ENCODE measurements around the gene PSG1. TPM values are rescaled to one million over a fixed set of nuclear protein-coding genes. Genes with fewer than 3 reads are reported as not detected.
"Not testable (repeated sequence)": the region's sequence is repeated elsewhere in the genome, so short reads cannot be mapped to it uniquely, and the experiment has no call there.

PSG1 gene
- polyA plus RNA-seq, 12 donors = 0.12 to 1.4 (median 0.26) TPM; not detected in 3

- not testable (repeated sequence) for DNase-seq
Measured at GRCh38 chr19:42821306-42821977, 58.1 kb downstream of the PSG1 start.

GRCh38 chr19:42819960-42820650 lies 59.4 kb downstream of the PSG1 start:
- DNase-seq = not testable (repeated sequence)

- no peak for DNase-seq
Measured at GRCh38 chr19:42816894-42817293, 62.6 kb downstream of the PSG1 start.

Other genes with a start within 250 kb of the PSG1 start
- under 1 TPM in 7 of 12 donors, not detected in 5; 0.09 to 0.99 (median 0.57) TPM for gene PSG3, start 139.2 kb downstream of the PSG1 start, polyA plus RNA-seq (ENCODE audit: insufficient read length in 12 of 12)
- gene PSG8, start 114.0 kb downstream of the PSG1 start, polyA plus RNA-seq (ENCODE audit: insufficient read length in 12 of 12) = under 1 TPM in 3 of 12 donors, not detected in 9; 0.09 to 0.46 (median 0.22) TPM
- under 1 TPM in 6 of 12 donors, not detected in 6; 0.16 to 0.70 (median 0.47) TPM for gene PSG6, start 38.2 kb upstream of the PSG1 start, polyA plus RNA-seq (ENCODE audit: insufficient read length in 12 of 12)
- under 1 TPM in 4 of 12 donors, not detected in 8; 0.11 to 0.78 (median 0.53) TPM for gene PSG7, start 57.5 kb upstream of the PSG1 start, polyA plus RNA-seq (ENCODE audit: insufficient read length in 12 of 12)
- 1 to 10 TPM in 3 of 12 donors, under 1 TPM in 7, not detected in 2; 0.29 to 2.0 (median 0.75) TPM for gene PSG11, start 146.8 kb upstream of the PSG1 start, polyA plus RNA-seq (ENCODE audit: insufficient read length in 12 of 12)
- gene PSG2, start 203.0 kb upstream of the PSG1 start, polyA plus RNA-seq (ENCODE audit: insufficient read length in 12 of 12) = under 1 TPM in 10 of 12 donors, not detected in 2; 0.21 to 0.79 (median 0.34) TPM